ENCODE results near the gene UBAC1.
"Not testable (repeated sequence)": the region's sequence is repeated elsewhere in the genome, so short reads cannot be mapped to it uniquely, and the experiment has no call there.

The UBAC1 gene

DNA sequence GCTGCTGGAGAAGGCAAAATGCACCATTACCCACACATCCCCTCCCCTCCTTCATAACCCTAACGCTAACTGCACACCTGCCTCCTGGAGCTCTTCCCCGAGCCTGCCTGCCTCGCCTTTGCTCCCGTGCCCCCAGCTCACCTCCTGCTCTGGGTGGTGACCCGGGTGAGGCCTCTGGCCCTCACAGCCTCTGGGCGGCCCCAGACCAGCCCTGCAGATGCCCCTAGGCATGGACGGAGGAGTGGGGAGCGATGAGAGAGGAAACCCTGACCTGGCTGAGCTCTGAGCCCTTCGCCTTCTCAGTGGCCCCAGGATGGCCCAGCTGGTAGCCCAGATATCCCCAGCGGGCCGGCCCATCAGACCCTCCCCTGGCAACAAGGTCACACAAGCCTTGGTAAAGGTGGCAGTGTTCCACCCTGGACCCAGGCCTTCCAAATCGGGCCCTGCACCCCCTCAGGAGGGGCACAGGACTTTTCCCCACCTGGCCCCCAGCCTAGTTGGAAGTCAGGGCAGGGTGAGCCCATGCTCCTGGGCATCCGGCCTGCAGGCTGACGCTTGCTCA, 39.3 kb downstream of the UBAC1 start:
- no peak for DNase-seq (ENCODE audit: low read depth in 3 of 3)

GRCh38 chr9:135920973-135921585, 40.1 kb downstream of the UBAC1 start:
- DNase-seq (ENCODE audit: low read depth in 3 of 3), result no peak

- DNase-seq (ENCODE audit: low read depth in 3 of 3), result no peak
Measured at GRCh38 chr9:135920256-135920930, 40.8 kb downstream of the UBAC1 start.

DNA sequence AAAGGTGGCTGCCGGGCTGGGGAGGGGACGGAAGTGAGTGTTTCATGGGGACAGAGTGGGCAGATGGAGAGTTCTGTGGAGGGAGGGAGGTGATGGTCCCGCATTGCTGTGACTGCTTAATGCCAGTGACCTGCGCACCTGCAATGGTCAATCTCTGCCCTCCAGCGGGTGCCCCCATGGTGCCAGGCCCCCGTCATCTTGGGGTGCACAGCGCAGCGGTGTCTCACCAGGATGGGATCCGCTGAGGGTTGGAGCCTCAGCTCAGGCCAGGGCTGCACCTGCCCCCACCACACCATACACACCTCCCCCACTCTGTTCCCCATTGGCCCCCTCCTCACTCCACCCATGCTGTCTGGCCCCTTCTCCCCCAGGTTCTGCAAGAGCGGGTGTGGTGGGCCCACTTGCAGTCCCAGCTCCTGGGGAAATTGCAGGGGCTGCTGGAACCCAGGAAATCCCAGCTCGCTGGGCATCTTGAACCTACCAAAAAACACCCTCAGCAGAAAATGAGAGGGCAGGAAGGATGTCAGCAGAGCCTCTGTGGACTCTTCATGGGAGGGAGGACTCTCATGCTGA, 41.8 kb downstream of the UBAC1 start:
- no peak for DNase-seq (ENCODE audit: low read depth in 3 of 3)

DNA sequence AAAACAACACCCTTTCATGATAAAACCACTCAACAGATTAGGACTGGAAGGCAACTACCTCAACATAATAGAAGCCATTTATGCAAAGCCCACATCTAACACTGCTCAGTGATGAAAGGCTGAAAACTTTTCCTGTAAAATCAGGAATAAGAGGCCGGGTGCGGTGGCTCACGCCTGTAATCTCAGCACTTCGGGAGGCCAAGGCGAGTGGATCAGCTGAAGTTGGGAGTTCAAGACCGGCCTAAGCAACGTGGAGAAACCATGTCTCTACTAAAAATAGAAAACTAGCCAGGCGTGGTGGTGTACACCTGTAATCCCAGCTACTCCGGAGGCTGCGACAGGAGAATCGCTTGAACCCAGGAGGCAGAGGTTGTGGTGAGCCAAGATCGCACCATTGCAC, 44.9 kb downstream of the UBAC1 start:
- DNase-seq (ENCODE audit: low read depth in 3 of 3), result not testable (repeated sequence)

DNA sequence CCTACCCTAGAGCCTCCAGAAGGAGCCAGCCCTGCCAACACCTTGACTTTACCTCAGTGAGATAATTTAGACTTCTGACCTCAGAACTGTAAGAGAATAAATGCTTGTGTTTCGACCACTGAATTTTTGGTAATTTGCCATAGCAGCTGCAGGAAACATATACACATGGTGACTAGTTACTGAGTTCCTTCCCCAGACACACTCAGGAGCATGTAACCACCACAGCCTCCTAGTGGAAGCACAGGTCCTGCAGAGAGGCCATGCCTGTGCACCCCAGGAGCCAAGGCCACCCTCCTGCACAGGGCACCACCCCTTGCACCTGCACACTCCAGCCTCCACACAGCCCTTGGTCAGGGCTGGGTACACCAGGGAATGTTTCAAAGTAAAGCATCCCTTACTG, 46.3 kb downstream of the UBAC1 start:
- no peak for DNase-seq (ENCODE audit: low read depth in 3 of 3)

DNA sequence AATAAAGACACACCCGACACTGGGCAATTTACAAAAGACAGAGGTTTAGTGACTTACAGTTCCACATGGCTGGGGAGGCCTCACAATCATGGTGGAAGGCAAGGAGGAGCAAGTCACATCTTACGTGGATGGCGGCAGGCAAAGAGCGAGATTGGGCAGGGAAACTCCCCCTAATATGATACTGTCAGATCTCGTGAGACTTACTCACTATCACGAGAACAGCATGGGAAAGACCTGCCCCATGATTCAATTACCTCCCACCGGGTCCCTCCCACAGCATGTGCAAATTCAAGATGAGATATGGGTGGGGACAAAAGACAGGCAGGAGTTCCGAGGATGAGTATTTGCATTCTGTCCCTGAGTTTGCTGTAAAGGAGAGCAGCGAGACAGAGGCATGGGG, 49.9 kb downstream of the UBAC1 start:
- DNase-seq (ENCODE audit: low read depth in 3 of 3), result not testable (repeated sequence)

DNA sequence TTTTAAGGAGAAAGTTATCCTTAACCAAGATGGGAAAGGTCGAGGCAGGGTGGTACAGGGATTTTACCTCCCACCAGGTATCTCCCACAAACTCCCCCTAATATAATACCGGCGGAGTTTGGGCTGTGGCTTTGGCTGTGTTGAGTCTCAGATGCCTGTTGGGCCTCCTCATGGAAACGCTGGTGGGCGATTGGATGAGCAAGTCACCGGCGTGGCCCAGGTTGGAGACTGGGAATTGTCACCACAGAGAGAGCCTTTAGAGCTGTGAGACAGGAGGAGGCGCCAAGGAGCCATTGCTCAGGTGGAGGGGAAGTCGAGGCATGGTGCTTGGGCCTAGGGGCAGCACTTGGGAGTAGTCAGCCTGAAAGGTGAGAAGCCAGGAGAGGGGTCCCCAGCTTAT, 50.4 kb downstream of the UBAC1 start:
- no peak for DNase-seq (ENCODE audit: low read depth in 3 of 3)

DNA sequence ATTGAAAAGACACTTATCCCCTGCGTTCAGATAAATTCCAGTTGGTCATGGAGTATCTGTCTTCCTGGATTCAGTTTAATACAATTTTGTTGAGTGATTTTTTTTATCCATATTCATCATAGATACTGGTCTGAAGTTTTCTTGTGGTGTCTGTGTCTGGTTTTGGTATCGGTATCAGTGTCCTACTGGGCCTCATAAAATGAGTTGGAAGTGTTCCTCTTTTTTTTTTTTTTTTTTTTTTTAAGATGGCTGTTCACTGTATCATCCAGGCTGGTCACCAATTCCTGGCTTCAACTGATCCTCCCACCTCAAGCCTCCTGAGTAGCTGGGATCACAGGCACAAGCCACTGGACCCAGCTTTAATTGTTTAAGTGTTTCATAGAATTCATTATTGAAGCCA, 51.0 kb downstream of the UBAC1 start:
- DNase-seq (ENCODE audit: low read depth in 3 of 3), result no peak

DNA sequence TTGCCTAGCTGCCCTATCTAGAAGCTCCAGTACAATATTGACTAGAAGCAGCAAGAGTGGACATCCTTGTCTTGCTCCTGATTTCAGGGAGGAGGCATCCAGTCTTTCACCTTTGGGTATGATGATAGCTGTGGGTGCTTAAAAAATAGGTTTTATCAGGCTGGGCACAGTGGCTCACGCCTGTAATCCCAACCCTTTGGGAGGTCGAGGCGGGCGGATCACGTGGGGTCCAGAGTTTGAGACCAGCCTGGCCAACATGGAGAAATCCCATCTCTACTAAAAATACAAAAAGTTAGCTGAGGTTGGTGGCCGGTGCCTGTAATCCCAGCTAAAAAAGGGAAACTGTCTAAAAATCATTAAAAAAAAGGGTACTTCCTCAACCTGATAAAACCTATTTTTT, 51.8 kb downstream of the UBAC1 start:
- no peak for DNase-seq (ENCODE audit: low read depth in 3 of 3)

GRCh38 chr9:135908754-135909204, 52.4 kb downstream of the UBAC1 start:
- no peak for DNase-seq (ENCODE audit: low read depth in 3 of 3)

DNA sequence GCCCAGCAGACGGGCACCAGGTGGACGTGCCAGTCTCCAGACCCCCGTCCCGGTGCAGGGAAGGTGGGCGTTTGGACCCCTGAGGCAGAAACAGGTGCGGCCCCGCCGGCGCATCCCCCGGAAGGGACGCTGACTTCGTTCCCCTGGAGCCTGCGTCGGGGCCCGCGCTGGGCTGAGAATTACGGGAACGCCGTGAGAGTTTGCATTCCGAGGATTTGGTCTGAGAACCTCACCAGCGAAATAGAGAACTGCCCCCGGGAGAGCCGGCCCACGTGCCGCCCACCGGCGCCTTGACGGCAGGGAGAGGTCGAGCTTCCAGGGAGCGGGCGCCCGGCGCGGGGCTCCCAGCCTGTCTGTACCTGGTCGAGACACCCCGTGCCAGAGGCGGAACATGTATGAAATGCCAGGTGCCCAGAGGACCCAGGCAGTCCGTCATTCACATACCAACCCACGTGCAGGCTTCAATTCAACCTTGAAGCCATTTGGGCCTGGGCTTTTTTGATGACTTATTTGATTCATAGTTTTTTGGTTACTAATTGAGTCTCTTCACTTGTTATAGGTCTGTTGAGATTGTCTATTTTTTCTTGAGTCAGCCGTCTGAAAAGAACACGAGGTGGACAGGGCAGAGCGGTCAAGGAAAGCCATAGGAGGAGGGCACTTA, 53.0 kb downstream of the UBAC1 start:
- DNase-seq (ENCODE audit: low read depth in 3 of 3), result no peak

DNA sequence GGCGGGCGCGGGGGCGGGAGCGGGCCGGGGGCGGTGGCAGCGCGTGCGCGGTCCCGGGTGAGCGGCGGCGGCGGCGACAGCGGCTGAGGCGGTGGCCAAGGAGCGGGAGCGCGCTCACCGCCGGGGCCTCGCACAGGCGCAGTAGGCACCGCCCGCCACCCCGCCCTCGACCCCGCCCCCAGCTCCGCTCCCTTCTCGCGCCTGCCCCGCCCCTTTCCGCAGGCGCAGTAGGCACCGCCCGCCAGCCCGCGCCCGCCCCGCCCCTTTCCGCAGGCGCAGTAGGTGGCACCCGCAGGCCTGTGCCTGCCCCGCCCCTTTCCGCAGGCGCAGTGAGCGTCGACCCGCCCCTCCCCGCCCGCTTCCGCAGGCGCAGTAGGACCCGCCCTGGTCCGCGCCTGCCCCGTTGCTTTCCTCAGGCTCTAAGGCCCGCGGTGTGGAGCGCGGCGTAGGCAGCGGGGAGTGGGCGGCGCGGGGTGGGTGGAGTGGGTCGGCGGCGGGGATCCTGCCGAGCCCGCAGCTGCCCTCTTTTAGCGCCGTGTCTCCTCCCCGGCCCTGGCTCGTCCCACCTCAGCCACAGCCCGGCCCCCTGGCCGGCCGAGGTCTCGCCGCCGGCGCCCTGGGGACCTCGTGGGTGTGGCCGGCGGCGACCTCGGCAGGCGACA, 53.6 kb downstream of the UBAC1 start, which contains the start of gene CAMSAP1:
TSS of gene CAMSAP1 (minus strand) at position 116 of the 662 bp plus-strand sequence. CDS start 387 bp downstream, outside the sequence.
- DNase-seq (ENCODE audit: low read depth in 3 of 3), result peak; percentile 88 to 91 (median 90)

- no peak for DNase-seq (ENCODE audit: low read depth in 3 of 3)
Measured at GRCh38 chr9:135907006-135907430, 54.2 kb downstream of the UBAC1 start.

GRCh38 chr9:135906291-135907005, 54.7 kb downstream of the UBAC1 start:
- DNase-seq (ENCODE audit: low read depth in 3 of 3), result no peak

DNA sequence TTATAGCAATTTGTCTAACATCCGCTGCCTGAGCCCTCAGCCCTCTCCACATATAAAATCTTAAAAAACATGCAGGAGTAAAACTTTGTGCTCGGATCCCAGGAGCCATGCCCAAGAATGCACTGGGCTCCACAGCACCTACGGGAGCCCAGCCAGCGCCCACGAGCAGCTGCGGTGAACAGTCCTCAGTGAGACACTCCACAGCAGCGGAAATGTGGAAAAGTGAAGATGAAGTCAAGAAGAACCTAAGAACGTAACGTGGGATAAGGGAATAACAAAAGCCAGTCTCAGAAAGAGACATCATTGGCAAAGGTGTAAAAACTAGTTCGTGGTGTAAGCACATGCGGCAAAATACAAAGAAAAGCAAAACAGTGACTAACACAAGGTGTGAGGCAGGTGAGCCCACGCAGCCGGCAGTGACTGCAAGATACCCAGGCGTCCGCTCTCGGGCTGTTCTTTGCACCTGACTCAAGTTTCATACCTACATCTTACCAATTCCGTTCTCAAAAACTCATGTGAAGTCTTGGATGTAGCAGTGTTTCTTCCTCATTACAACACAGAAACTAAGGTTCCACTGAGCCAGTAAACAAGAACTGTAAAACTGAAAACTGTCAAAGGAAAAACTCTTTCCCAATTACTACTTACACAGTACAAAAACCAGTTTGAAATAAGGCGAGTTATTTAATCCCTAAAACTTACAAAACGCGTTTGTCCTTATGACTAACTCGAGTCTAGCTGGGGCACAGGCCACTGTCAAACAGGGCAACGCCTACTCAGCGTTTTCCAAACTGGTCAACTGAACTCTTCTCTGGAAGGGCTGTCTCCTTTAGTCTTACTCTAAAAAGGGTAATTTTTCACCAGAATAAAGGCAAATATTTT, 55.6 kb downstream of the UBAC1 start:
- peak; percentile 48 to 75 (median 65) for DNase-seq (ENCODE audit: low read depth in 3 of 3)

DNA sequence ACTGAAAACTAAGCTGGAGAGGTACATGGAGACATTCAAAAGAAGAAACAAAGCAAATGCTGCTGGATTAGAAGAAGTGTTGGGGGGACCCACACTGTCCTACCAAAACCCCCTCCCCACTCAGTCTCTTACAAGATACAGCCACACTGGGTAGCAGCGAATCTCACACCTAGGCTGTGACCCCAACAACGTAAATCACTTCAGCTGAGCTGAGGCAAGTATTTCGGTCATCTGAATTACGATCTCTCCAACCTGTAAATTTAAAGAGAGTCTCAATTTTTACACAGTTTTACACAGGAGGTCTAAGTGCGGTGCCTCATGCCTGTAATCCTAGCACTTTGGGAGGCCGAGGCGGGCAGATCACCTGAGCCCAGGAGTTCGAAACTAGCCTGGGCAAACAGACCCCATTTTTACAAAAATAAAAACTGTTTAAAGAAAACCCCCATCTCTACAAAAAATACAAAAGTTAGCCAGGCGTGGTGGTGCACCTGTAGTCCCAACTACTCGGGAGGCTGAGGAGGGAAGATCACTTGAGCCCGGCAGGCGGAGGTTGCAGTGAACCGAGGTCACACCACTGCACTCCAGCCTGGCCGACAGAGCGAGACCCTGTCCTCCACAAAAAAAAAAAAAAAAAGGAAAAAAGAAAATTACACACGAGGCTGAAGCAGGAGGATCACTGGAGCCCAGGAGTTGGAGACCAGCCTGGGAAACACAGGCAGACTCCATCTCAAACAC, 57.2 kb downstream of the UBAC1 start:
- DNase-seq (ENCODE audit: low read depth in 3 of 3), result no peak

DNA sequence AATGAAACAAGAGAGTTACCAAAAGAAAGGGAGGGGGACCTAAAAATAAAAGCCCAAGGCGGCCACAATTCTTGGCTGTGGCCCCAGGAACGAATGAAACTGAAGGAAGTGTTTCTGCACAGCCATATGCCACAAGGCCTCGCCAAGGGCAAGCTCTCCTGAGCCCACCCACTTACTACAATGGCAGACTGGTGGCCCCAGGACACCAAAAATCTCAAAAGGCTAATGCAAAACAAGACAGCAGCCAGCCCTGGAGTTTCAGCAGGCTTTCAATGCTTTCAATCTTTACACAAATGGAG, 57.9 kb downstream of the UBAC1 start:
- no peak for DNase-seq (ENCODE audit: low read depth in 3 of 3)

DNA sequence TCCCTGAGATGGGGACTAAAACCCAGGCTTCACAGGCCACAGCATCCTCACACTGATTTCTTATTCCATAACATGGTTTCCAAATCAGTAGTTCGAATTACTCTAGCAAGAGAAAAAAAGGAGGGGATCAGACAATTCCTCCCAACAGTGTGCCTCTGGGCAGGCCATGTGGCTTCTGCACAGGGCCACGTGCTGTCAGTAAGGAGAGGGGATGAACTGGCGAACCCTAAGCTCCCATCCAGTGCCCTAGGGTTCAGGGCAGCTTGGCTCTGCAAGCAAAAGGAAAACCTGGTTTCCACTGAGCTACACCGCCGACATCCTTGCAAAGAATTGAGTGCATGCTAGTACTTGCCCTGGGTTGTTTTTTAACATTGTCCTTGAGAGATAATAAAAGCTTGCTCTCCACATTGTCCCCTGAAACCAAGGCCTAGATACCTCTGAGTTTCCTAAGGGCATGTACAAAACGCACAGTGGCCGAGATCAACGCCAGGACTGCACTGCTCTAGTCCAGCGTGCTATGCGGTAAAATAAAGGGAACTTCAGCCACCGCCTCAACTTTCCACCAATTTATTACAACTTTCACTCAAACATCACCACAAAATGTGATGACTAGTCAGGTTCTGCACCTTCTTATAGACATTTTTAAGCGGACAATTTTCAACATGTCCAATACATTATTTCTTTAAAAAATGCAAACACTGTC, 58.4 kb downstream of the UBAC1 start:
- no peak for DNase-seq (ENCODE audit: low read depth in 3 of 3)
